Mononuclear cell (primary cell): ENCODE measurements around the gene SOD3. TPM values are rescaled to one million over a fixed set of nuclear protein-coding genes. Genes with fewer than 3 reads are reported as not detected.

Experiments
- H3K27me3 ChIP-seq: 2 replicates; pipeline ENCODE4 v1.6.0; 2011; ENCODE audit warnings: low read length, control low read depth; ENCODE audit not compliant: insufficient read depth
- H3K4me1 ChIP-seq: 2 replicates; pipeline ENCODE4 v1.5.1; 2011; ENCODE audit warnings: mild to moderate bottlenecking, low read length, control low read depth; ENCODE audit not compliant: insufficient read depth
- H3K4me3 ChIP-seq: 2 replicates; pipeline ENCODE4 v1.5.1; 2011; ENCODE audit warnings: mild to moderate bottlenecking, low read length, moderate library complexity
- H3K9me3 ChIP-seq: 2 replicates; pipeline ENCODE4 v1.5.1; 2011; ENCODE audit warnings: low read depth, mild to moderate bottlenecking, control low read depth, low read length
- total RNA-seq: library from RNA; depleted of rRNA; stranded (reverse); fragments of >200 nt; gene quantifications from one replicate; pipeline ENCODE4 v1.2.3, GENCODE V29; 2012

The SOD3 gene
- not detected for total RNA-seq

- Histone ChIP-seq H3K4me1 (peaks cover 5% of the 10 kb centered on the region), H3K9me3 (no peaks in the 10 kb centered on the region), H3K27me3 (peaks cover 18% of the 10 kb centered on the region), H3K4me3 (no peak within 1 kb of the TSS)
Measured at GRCh38 chr4:24794916-24795665, at the start of gene SOD3. TSS of gene SOD3 (plus strand) at chr4:24795573. CDS start at chr4:24799522, 3,949 bp downstream.

GRCh38 chr4:24747234-24747975 lies 48.0 kb upstream of the SOD3 start:
- Histone ChIP-seq H3K9me3 (no peaks in the 10 kb centered on the region), H3K4me1 (no peaks in the 10 kb centered on the region), H3K27me3 (no peaks in the 10 kb centered on the region), H3K4me3 (no peak overlapping the region)

GRCh38 chr4:24748023-24748422 lies 47.4 kb upstream of the SOD3 start:
- Histone ChIP-seq H3K4me3 (no peak overlapping the region), H3K4me1 (no peaks in the 10 kb centered on the region), H3K27me3 (no peaks in the 10 kb centered on the region), H3K9me3 (no peaks in the 10 kb centered on the region)

GRCh38 chr4:24748758-24749350 lies 46.5 kb upstream of the SOD3 start:
- no peaks in the 10 kb centered on the region for H3K27me3 ChIP-seq
- H3K9me3 ChIP-seq, result no peaks in the 10 kb centered on the region
- H3K4me3 ChIP-seq, result no peak overlapping the region
- no peaks in the 10 kb centered on the region for H3K4me1 ChIP-seq

GRCh38 chr4:24750106-24750505 lies 45.3 kb upstream of the SOD3 start:
- Histone ChIP-seq H3K27me3 (no peaks in the 10 kb centered on the region), H3K4me3 (no peak overlapping the region), H3K9me3 (no peaks in the 10 kb centered on the region), H3K4me1 (no peaks in the 10 kb centered on the region)

GRCh38 chr4:24751926-24752539 lies 43.3 kb upstream of the SOD3 start:
- Histone ChIP-seq H3K27me3 (no peaks in the 10 kb centered on the region), H3K4me3 (no peak overlapping the region), H3K9me3 (peaks cover 11% of the 10 kb centered on the region), H3K4me1 (no peaks in the 10 kb centered on the region)

- Histone ChIP-seq H3K4me1 (no peaks in the 10 kb centered on the region), H3K4me3 (no peak overlapping the region), H3K27me3 (no peaks in the 10 kb centered on the region), H3K9me3 (peaks cover 22% of the 10 kb centered on the region)
Measured at GRCh38 chr4:24753519-24753918, 41.9 kb upstream of the SOD3 start.

- Histone ChIP-seq H3K4me3 (no peak overlapping the region), H3K27me3 (no peaks in the 10 kb centered on the region), H3K4me1 (no peaks in the 10 kb centered on the region), H3K9me3 (peaks cover 22% of the 10 kb centered on the region)
Measured at GRCh38 chr4:24754571-24754970, 40.8 kb upstream of the SOD3 start.

GRCh38 chr4:24763631-24764297 lies 31.6 kb upstream of the SOD3 start:
- H3K4me1 ChIP-seq, result no peaks in the 10 kb centered on the region
- no peaks in the 10 kb centered on the region for H3K27me3 ChIP-seq
- no peak overlapping the region for H3K4me3 ChIP-seq
- H3K9me3 ChIP-seq, result no peaks in the 10 kb centered on the region

- H3K4me1 ChIP-seq, result no peaks in the 10 kb centered on the region
- no peak overlapping the region for H3K4me3 ChIP-seq
- no peaks in the 10 kb centered on the region for H3K9me3 ChIP-seq
- no peaks in the 10 kb centered on the region for H3K27me3 ChIP-seq
Measured at GRCh38 chr4:24764345-24764744, 31.0 kb upstream of the SOD3 start.

- H3K4me3 ChIP-seq, result no peak overlapping the region
- no peaks in the 10 kb centered on the region for H3K9me3 ChIP-seq
- no peaks in the 10 kb centered on the region for H3K4me1 ChIP-seq
- H3K27me3 ChIP-seq, result no peaks in the 10 kb centered on the region
Measured at GRCh38 chr4:24765376-24765988, 29.9 kb upstream of the SOD3 start.

GRCh38 chr4:24768006-24768405 lies 27.4 kb upstream of the SOD3 start:
- no peak overlapping the region for H3K4me3 ChIP-seq
- H3K27me3 ChIP-seq, result no peaks in the 10 kb centered on the region
- no peaks in the 10 kb centered on the region for H3K9me3 ChIP-seq

GRCh38 chr4:24768604-24769003 lies 26.8 kb upstream of the SOD3 start:
- Histone ChIP-seq H3K4me1 (no peaks in the 10 kb centered on the region), H3K27me3 (no peaks in the 10 kb centered on the region), H3K9me3 (no peaks in the 10 kb centered on the region), H3K4me3 (no peak overlapping the region)

More at GRCh38 chr4:24768006-24768405, 27.4 kb upstream of the SOD3 start:
- H3K4me1 ChIP-seq, result no peaks in the 10 kb centered on the region

GRCh38 chr4:24769571-24769970 lies 25.8 kb upstream of the SOD3 start:
- no peaks in the 10 kb centered on the region for H3K9me3 ChIP-seq
- H3K4me3 ChIP-seq, result no peak overlapping the region
- H3K27me3 ChIP-seq, result no peaks in the 10 kb centered on the region

More at GRCh38 chr4:24769571-24769970, 25.8 kb upstream of the SOD3 start:
- H3K4me1 ChIP-seq, result no peaks in the 10 kb centered on the region
